ENCODE results near the gene CACNA1S.

The CACNA1S gene

DNA sequence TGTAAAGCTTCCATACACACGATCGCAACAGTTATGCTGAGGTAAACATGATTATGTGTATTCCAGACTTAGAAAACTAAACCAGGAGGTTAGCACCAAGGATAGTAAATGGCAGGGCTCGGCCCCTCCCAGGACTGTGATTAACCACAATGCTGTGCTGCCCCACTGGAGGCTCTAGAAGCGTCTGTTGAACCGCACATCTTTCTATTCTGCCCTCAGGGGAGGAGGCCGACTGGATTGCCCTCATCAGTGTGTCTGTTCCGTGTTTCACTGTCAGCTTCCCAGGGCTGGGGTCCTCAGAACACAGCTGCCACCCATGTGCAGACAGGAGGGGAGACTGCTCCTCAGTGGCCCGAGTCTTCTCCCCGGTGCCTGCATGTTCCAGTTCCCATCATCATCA is 27.5 kb upstream of the CACNA1S start:
- DNase-seq = no peak

DNA sequence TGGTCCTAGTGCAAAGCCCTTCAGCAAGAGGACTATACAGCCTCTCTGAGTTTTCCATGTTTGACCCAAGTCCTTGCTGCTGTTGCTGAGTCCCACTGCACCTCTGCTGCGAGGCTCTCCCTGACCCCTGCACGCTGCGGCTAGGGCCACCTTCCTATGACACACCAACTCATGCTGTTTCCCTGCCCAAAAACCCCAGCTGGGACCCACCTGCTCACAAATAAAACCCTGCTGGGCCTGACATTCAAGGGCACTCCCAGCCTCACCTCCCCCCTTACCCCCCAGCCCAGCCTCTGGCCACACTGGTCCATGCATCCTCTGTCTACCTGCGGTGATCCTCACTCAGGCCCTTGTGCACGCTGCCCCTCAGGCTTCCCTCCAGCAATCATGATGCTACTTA is 27.1 kb upstream of the CACNA1S start:
- DNase-seq = no peak

DNA sequence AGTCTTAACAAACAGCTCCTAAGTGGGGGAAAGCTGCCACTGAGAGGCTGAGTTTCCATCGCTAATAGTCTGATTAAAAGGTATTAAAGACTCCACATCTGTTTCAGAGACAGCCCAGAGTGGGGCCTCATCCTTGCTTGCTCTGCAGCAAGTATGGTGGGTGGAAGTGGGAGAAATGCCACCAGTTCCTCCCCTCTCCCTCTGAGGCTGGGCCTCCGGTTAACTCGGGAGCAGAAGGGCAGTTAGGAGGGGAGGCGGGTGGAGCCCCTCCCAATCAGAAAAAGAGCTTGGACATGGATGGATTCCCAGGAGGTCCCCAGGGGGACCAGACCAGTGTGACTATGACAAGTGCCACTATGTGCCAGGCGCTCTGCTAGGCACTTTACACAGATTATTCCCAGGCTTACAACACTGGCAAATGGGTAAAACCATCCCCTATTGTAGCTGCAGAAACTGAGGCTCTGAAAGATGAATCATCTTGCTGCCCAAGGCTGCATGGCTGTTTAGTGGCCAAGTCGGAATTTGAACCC is 26.1 kb upstream of the CACNA1S start:
- no peak for DNase-seq

DNA sequence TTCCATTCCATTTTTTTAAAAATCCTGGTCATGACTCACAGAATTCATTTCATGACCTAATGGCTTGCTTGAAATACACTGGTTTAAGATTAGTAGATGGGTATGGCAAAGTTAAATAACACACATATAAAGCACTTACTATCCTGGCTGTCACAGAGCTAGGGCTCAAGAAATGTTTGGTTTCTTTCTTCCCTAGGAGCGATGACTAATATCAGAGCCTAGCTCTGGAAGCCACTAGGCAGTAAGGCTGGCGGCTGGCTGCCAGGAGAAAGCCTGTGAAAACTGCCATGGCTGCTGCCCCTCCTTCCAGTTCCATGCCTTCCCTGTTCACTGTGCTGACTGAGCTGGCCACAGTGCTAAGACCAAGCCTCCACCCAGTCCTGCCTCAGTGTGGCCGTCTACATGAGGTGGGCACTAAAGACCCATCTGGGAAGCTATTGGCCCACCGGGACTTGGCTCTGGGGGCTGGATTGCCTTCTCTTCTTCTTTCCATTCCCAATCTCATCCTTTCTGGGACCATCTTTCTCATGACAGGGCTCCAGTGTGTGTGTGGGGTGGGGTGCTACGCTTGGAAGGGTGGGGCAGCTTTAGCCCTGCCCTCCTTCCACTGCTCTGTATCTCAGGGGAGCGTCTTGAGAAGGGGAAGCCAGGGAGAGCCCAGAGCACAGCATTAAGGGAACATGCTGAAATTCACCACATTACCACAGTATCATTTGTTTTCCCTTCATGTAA is 25.5 kb upstream of the CACNA1S start:
- no peak for DNase-seq

DNA sequence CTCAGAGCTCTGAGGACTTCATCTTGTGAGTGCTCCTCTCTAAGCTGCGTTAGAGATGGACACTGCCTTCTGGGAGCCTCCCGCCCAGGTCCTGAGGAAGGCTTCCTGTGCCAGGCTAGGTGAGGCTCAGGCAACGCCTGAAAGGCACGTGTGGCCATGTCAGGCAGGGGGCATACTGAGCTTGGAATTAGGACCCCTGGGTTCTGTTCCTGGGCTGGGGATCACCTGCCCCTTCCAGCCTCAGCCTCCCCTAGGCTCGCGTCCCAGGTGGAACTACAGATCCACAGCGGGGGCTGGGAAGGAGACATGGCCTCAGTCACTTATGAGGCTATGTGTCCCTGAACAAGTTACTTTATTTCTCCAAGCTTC is 24.8 kb upstream of the CACNA1S start:
- DNase-seq = no peak

DNA sequence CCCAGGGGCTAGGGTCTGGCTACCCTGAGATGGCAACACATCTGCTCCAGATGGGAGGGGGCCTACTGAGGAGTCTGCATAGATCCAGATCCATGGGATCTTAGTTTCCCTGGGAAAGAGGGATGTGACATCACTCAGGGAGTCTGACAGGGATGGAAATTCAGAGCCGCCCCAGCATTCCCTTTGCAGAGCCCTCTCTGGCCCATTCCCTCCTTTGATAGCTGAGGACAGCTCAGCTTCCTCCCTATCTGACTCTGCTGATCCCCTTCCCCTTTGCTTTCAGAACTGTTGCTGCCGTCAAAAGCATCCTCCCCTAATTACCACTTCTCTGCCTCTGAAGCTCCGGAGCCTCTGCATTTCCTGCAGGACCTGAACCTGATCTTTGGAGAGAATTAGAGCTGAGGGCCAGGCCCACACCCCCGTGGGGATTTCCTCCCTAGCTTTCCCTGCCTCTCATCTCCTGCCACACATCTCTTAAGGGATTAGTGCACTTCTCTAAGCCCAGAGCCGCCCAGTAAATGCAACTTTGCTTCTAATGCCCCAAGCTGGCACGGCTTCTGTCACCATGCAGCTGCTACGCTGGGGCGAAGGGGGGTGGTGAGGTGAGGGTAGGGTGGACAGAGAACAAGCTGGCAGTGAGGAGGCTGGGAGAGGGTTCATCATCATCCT is 24.3 kb upstream of the CACNA1S start:
- DNase-seq = no peak

DNA sequence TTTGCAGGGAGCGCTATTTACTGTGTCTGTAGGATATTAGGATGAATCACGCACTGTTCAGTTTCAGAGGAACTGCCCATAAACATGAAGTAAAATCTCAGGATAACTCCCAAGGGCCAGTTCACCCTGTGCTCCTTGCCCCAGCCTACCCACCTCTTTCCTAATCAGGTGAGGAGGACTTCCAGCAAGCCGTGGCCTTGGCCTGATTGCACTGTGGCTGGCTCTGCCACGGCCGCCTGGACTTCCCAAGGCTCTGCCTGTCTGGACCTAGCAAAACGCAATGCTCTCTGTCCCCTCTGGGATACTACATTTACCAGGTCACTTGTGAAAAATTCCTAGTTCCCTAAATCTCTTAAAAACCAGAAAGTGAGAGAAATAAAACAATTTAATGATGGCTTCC is 22.2 kb upstream of the CACNA1S start:
- DNase-seq = no peak

DNA sequence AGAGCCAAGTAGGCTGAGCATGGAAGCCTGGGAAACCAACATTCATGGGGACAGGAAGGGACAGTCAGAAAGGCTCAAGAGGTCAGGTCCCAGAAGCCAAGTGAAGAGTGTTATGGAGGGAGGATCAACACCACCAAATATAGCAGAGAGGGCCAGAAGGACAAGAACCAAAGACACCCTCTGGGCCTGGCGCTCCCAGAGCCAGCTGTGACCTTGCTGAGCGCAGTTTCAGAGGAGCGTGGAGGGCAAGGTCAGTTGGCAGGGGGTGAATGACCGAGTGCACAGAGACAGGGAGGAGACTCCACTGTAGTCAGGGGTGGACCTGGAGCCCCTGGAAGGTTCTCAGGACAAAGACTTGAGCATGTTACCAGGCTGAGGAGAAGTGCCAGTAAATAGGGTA is 19.2 kb upstream of the CACNA1S start:
- no peak for DNase-seq

DNA sequence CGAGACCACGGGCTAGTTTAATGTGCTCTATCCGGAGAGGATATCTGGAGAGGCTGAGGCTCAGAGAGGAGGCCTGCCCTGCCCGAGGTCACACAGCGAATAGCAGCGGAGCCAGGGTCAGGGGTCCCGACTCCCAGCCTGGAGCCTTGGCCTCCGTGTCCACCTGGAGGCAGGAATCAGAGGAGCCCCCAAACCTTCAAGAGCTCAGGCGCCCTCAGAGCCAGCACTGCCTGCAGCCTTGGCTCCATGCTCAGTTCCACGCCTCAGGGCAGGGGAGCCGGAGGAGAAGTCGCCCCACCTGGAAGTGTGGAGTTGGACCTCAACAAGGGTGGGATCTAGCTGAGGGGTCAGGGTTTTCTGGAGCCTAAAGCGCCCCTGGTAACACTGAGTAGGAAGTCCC is 16.7 kb upstream of the CACNA1S start:
- DNase-seq = no peak

DNA sequence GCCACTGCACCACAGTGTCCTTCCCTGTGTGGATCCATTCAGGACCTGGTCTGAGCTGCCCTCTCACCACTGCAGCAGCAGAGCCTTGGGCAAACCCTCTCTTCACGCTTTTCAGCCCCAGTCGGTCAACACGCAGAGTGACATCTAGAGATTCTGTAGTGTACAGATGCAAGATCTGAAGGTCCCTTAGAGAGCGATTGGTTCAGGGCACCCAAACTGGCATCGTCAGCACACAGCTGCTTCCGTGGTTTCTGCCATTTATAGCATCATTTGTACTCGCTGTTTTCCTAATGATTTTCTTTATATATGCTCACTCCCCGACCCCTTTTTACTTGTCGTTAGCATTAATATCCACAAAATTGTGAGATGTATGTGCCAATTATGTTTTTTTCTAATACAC is 16.2 kb upstream of the CACNA1S start:
- peak; percentile 28 for DNase-seq

DNA sequence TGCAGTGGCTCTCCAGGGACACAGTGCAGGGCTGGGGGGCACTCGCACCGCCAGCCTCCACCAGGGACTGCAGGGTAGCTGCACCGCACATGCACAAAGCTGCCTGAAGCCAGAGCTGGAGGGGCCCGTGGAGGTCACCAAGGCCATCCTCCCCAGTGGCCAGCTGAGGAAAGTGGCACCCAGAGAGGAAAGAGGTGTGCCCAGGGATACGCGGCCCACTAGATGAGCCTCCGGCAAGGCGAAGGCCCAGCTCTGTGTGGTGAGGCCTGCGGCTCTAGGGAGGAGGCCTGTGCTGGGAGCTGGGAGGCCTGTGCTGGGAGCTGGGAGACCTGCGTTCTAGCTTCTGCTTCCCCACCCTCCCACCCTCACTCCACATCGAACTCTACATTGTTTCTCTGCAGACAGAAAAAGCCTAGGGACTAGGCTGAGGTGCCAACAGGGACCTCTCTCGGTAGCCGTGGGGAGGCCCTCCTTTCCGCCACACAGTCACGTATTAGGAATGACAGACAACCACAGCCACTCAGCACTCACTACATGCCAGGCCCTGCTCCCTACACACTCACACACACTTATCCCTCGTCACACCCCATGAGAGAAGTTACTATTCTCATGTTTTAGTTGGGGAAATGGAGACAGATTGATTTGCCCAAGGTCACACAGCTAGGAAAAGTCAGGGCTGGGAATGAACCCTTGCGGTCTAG is 15.7 kb upstream of the CACNA1S start:
- DNase-seq = peak; percentile 56

DNA sequence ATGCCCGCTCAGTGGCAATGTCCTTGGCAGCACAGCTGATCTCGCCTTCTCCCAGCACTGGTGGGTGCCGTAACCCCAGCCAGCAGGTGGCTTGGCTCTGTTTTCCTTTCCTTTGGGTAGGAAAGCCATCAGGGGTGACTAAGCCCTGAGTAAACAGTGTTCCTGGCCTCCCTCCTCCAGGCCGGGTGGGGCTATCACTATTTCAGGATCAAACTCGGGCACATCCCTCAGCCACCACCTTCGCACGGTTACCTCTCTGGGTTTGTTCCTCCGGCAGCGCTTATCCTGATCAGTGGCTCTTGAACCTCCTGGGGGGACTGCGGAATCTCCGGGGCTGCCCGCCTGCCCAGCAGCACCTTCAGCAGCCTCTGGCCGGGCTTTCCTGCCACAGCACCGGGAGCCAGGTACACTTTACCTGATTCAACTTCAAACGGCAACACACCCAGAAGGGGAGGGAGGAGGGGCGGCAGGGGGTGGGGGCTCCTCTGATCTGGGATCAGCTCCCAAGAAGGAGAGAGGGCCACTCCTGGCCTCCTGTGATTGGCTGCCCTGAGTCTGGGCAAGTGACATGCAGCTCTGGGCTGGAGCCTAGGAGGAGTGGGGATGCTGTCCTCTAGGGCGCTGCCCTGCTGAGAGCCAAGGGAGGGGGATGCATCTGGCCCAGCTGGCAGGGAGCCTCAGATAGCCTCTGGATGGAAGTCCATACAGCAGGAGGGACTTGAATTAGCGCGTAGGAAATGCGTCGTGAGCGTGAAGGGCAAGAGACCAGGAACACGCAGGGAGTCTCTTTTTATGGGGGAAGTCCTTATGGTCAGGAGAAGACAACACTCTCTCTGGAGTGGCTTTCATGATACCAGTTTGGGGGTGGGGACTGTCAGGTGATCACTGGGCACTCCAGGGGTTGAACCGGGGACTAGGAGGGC is 14.9 kb upstream of the CACNA1S start, which contains the start of gene ASCL5:
ASCL5 (minus strand) TSS at position 353 of the 923 bp plus-strand sequence. CDS start 11,812 bp downstream, outside the sequence.
- DNase-seq = peak; percentile 97

DNA sequence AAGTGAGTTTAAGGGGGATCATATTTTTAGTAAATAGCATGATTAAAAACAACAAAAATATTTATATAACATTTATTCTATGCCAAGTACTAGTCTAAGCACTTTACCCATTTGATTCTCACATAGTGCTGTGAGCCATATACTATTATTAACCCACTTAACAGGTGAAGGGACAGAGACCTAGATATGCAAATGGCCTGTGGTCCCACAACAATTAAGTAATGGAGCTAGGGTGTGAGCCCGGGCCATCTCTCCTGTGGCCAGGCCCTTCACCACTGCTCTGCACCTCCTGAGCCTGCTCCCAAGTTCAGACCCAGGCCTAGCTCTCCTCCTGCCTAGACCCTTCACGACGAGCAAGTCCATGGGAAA is 14.2 kb upstream of the CACNA1S start:
- no peak for DNase-seq

DNA sequence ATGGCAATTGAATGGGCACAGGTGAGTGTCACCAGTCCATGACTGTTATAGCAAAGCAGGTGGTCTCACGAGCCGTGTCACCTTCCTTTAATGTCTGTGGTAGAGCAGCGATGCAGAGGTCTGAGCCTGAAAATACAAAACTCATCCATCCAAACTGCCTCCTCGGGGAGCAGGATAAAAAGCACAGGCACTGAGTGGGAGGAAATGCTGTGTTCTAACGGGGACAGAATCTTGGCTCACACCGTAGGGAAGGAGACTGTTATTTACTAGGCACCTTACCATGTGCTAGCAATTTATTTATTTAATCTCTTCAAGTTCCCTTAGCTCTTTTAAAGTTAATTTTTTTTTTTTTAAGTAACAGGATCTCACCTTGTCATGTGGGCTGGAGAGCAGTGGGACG is 13.6 kb upstream of the CACNA1S start:
- DNase-seq = no peak

DNA sequence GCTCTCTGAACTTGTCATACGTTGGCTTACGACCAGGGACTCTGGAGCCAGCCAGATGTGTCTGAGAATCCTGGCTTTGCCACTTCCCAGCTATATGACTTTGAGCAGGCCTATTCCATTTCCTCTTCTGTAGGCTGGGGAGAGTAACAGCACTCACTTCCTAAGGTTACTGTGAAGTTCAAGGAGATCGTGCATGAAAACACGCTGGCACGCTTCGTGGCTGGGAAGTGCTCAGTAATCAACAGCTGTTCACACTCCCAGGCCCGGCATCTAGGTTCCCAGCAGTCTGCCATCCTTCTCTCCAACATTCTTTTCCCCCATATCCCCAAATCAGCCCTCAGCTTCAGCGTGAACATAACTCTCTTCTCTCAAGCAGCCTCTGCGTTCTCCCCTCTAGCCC is 12.8 kb upstream of the CACNA1S start:
- peak; percentile 91 for DNase-seq

DNA sequence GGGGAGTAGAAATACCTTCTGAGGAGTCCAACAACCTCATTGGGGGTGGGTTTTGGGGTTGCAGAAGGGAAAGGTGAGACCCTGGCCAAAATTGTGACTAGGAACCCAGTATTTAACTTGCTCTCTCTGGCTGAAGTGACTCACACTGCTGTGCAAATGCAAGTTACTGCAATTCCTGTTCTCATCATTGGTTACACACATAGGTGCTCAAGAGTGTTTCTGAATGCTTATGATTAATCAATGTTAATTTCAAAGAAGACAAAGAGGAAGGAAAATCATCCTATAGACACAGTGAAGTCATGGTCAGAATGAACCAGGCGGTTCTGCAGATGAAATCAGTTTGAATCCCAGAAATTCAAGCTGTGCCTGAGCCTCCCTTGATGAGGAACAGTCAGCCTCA is 11.6 kb upstream of the CACNA1S start:
- DNase-seq = peak; percentile 46

DNA sequence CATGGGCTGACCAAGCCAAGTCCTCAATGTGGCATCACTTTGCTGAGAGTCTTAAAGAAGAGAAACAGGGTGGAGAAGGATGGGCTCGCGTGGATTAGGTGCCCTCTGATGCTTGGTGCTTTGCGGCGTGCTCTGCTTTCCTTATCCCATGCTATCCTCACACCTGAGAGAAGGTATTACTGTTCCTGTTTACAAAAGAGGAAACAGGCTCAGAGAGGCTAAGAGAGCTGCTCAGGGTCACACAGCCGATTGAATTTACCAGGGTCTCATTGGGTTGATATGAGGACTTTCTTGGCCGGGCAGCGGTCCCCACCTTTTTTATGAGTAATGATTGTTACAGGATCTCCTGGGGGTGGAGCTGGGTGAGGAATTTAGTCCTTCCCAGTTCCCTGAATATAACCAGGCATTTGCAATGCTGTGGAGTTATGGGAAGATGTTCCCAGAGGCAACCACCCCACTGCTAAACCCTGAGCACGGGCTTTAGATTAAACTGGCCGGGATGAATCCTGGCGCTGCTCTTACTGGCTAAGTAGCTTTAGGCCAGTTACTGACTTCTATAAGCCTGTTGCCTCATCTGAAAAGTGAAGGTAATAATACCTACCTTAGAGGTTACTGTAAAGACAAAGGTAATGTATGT is 10.2 kb upstream of the CACNA1S start:
- no peak for DNase-seq

DNA sequence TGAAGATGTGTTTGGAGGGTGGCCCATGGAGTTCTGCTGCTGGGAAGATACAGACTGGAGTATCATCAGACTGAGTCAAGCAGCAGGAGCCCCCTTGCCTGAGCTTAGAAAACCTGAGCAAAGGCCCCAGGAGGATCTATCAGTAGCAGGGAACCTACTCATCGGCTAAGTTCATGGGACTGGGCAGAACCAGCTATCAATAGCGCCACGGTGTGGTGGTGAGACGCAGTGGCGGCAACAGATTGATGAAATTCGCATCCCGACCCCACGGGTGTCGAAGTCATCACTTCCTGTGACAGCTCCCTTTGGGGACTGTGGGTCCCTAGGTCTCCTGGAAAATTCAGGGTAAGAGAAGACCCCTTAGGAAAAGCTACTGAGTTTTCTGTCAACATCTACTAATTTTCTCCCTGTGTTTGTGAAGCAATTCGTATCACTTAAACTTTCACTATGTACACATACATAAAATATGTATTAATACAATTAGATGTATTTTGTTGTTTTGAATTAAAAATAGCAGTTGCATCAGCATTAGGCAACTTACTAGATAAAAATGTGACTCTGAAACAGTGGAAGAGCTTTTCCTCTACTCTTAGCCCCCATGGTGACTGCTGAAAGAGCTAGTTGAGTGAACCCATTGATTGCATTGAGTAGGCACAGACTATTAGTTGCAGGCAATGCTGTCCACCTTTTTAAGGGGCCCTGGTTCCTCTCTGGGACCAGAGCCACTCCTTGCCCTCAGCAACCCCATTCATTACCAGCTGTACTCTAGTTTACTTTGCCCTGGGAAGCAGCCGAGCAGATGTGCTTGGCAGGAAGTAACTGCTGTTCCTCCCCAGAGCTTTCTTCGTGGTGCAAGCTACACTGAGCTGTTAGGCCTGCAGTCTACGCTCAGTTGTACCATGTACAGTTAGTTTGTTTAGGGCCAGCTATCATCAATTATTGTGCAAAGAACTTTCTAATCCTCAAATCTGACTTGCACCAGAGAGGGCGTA is 7.3 kb upstream of the CACNA1S start:
- DNase-seq = peak; percentile 74

DNA sequence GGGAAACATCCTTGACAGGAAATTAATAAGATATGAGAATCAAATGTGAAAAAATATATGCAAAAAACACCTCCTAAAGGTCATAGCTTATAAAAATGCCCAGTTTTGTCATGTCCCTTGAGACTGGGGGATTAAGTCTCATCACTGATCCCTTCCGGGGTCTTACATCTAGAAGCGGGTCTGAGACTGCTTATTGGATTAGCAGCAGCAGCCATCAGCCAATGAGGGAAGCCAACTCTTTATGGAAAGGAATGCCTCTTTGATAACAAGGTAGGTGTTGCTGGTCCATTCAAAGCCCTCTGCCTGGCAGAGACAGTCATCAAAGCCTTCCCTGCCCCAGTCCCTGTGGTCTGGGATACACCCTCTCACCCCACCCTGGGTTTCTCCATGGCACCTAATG is 3.9 kb upstream of the CACNA1S start:
- DNase-seq = no peak

DNA sequence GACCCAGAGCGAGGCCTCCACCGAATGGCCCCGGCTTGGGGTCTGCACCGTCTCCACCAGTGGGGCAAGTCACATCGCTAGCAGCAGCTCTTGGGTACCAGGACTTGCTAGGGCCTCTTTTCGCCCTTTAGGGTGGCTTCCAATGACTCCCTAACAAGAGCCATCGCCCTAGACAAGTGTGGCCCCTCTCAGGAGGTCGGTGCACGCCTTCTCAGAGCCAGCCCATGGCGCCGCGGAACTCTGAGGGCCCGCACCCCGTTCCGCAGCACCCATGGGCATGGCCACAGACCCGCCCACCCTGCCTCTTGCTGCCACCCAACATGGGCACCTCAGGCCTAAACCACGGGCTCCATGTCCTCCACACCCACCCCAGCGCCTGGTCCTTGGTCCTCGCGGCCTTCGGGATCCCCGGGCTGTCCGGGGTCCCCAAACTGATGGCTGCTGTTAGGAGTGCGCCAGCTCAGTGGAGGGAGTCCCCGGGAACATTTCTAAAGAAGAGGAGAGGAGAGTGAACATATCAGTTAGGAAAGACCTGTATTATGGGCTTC is 3.2 kb upstream of the CACNA1S start:
- no peak for DNase-seq

Measured in DMS53 (cell line).